GM21526 (cell line): ENCODE measurements around the gene NARS2.

ENCODE experiments used
- ATAC-seq: cut with Tn5 transposase; IDR thresholded peaks from one replicate; pipeline ENCODE4 v1.9.1; 2021; ENCODE audit warnings: moderate library complexity; ENCODE audit not compliant: unreplicated experiment, low FRiP score

Gene NARS2

DNA sequence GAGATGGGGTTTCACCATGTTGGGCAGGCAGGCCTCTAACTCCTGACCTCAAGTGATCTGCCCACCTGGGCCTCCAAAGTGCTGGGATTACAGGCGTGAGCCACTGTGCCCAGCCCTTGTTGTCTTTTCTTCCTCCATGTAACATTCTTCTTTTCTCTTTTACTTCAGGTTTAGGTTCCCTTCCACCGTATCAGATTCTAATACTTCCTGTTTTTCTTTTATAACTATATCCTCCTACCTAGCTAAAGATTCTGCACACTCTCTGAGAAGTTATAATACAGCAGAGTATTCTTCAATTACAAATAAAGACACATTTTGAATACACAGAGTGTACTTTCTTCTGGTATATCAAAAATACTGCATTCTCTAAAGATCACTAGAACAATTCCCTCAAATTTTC, 123.8 kb downstream of the NARS2 start:
- no peak for ATAC-seq

DNA sequence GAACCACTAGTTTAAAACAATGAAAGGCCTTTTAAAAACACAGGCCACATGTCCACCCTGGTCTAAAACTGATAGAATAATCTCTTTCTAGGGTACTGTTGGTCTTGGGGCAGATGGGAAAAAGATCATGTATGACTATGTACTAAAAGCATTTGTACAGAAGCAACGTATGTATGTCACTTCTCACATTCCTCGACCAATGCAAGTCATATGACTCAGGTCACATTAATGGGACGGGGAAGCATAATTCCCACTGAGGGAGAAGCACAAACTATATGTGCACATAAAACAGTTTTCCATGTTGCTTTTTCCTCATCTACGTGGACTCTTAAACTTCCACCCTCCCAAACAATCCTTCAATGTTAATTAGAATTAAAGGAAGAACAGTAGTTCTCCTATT, 124.8 kb downstream of the NARS2 start:
- ATAC-seq: no peak

DNA sequence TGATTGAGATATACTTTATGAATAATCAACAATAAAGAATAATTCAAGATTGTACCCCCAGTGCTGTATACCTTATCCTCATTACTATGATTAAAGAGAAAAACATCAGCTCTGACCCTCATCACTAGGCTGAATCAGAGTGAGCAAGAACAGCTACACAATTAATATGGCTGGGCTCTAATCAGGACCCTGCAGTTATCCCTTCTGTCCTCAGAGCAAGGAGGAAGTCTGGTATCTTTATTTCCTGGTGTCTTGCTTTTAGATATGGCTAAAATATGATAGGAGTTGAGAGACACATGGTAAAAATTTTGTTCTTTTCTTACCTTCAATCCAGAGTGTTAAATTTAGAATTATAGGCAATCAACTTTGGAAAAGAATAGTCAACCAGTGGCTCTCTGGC, 128.5 kb downstream of the NARS2 start:
- ATAC-seq: no peak

DNA sequence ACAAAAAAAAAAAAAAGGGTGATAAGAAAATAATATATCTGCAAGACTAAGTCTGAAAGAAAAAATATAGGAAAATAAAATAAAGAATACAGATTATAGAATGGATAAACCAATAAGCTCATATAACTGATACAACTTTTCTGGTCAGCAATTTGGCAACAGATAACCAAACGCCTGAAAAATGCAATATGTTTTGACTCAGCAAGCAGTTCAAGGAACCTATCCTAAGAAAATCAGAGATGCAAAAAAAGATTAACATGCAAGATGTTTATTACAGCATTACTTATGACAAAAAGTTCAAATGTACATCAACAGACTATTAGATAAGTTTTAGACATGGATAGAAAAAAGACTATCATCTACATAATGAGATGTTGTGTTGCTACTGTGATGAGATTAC, 129.9 kb downstream of the NARS2 start:
- ATAC-seq: no peak

DNA sequence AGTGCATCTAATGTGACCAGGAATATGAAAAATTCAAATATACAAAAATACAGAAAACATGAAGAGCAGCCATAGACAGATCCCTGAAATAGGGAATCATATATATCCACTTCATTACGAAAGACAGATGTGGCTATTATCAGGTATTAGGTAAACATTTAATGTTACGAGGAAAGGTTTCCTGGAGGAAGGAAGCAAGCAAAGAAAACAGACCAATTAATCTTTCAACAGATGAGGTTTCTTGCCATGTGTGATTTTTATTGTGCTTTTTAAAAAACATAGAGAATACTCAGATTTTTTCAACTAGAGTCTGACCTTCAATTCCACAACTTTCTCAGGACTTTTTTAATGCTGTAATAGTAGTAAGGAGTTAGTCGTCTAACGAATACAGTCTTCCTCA, 132.7 kb downstream of the NARS2 start:
- ATAC-seq: no peak

DNA sequence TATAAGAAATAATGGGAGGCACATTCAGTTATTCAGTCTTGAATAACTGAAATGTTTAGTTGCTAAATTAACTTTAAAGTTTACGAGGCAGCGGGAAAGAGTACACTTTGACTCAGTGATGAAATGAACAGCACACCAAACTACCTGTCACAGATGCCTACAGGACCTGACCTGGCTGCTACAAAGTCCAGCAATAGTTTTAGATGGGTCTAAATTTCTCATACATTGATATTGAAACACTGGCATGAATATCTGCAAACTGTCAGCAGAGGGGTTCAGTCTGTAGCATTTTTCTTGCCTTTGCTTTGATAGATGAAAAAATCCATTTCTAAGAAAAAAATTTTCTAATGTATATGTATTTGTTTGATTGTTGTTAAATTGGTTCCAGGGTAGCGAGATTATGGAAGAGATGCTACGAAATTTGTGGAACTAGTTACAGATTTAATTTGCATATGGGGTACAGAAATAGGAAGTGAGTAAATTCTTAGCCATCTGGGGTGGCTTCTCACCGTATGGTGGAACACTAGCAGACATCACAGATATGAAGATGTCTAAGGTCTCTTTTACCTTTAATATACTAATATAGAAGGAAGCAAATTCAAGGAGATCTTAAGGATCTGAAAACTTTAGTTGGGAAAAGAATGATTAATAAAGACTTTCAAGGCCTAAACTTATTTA, 136.2 kb downstream of the NARS2 start:
- ATAC-seq: peak; percentile 86

DNA sequence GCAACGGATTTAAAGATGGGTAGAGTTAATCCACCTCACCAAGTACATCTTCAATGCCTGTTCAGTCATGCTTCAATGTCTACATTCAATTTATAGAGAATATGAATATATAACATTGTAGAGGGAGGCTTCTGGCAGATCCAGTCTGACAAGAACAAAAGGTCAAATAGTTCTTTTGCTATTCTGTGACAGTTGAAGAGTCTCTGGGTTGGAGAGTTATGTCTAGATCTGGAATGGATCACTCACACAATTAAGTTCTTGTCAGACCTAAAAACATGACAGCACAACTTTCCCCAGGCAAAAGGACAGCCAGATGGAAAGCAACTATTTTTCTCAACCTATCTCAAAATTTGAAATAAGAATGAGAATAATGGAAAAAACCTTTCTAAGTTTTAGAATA, 141.7 kb downstream of the NARS2 start:
- no peak for ATAC-seq

DNA sequence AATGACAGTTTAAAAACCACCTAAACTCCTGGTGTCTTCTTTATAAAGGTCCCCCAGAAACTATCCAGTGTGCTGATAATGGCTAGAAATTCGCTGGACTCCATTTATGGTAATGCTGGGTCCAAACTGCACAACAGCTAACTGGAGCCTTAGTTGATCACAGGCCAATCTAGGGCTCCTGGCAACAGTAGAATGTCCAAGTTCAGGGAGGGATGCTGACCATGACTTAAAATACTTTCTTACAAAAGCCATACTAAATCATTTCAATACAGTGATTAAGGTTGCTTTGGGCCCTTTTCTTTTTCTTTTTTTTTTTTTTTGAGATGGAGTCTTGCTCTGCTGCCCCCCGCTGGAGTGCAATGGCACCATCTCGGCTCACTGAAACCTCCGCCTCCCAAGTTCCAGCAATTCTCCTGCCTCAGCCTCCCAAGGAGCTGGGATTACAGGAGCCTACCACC, 142.6 kb downstream of the NARS2 start:
- ATAC-seq: no peak

DNA sequence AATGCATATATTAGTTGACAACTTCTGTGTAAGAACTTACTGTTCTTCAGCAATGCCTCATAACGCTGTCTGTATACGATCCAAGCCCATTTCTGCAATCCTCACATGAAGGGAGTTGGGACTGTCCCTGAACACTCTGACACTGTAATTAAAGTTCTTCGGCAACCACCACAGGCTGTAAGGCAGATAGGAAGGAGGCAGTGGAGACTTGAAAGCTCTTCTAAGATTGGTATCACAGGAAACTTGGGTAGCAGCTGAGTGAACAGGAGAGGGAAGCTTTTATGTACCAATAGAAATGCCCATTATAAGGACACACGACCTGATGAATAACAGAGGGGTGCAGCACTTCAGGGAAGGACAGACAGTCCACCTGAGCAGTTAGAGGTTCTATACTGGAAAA, 145.0 kb downstream of the NARS2 start:
- ATAC-seq: no peak

DNA sequence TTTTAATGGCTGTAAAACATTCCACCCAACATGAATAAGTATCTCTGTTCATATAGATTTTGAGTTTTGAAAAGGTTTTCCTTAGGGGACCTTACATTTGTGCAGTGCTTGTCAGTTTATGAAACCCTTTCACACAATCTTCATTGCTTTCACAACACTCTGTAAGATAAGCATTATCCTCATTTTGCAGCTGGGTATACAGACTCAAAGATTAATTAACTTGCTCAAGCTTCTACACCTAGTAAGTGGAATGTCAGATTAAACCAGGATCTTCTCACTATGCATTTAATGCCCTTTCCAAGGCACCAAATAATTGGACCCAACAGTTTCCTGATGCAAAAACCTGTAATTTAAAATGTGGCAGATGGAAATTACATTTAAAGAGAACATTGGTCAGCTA, 145.5 kb downstream of the NARS2 start:
- ATAC-seq: no peak

DNA sequence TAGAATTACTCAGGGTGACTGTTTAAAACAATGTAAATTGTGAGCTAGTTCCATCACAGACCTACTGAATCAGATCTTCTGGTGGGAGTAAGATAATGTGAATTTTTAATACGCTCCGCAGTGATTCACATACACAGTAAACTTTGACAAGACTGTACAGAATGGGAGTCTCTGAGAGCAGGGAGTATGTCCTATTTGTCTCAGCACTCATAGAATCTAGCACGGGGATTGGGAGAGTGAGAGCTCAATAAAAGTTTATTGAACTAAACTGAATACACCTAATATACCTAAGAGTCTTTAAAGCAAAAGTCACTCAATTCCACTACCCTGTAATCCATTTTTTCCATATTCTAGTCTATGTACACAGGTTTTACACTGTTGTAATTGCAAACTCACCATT, 145.9 kb downstream of the NARS2 start:
- no peak for ATAC-seq

DNA sequence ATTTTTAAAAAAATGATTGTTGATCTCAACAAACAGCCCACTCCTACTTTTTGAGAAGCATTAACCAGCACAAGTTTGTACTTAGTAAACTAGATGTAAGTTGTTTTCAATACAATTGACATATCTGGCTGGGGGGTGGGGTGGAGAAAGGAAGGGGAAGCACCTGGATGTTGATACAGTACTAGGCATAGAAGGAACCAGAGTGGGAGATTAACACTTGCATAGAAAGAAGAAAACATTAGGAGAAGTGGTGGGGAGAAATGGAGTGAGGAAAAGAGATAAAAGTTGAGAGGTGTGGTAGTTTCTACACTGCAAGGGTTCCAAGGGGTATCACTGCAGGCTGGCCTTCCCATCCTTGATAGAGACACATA, 146.4 kb downstream of the NARS2 start:
- ATAC-seq: no peak

DNA sequence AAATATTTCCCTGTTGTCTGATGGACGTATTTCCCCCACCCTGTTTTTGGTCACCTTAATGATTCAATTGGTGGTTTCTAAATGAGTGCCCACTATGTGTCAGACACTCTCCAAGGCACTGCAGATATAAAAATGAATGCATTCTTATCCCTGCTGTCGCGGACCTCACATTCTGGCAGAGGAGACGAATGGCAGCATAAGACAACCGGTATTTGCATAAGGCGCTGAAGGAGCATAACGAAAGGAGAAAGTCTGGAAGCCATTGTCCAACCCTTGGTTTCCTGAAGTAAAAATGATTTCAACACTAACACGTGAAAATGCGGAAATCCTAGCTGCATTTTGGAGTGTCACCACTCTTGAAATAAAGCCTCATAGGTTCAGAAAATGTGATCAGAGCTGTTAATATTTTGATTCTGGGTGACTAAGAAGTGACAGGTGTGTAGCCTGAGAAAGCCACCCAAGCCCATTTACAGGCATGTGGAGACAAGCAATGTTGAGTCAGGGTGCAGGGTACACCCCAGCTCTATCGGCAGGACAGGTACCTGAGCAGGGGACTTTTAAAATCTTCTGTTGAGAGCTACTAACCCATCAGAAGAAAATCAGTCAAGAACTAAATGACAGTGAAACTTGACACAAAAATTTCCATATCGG, 146.9 kb downstream of the NARS2 start:
- ATAC-seq: peak; percentile 29

DNA sequence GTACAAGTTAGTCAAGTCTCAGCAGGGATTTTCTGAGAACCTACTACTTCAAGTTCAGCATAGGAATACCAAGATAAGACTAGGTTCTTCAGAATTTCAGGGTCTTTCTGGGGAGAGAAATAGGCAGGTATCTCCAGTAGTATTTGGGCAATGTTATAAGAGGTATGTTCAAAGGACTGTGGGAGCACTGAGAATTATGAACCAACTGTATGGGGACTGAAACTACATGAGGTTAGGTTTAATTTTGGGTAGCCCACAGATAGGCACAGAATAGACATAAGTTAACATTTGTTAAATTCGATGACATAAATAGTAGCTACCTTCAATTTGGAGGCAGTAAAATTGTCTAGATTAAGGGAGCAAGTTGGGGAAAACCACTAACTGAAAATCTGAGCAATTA, 147.8 kb downstream of the NARS2 start:
- ATAC-seq: no peak

DNA sequence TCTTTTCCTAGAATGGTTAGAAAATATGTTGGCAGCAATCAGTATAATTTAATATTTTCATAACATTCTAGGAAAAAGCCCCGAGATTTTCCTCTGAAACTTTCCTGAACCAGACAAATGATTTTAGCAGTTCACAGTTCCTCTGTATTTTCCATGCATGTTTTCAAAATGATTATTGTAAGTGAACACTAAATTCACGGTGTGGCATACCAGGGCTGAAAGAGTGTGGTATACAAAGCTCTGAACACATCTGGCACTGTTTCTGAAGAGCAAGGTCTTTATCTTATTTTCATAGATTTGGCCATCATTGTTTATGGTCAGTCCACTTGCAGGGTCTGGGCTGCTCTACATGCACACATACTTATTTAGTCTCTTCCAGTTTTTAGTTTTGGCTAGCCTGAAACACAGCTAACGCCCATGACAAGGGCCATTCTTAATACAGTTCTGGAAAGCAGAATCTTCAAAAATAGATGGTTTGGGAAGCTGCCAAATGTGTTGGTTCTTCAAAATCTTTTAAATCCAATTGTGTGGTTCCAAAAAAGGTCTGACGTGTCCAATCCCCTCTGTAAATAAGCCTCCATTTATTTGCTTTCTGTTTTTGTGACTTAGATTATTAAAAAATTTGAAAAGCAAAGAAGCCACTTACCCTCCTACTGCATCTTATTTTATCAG, 149.1 kb downstream of the NARS2 start:
- ATAC-seq: no peak

DNA sequence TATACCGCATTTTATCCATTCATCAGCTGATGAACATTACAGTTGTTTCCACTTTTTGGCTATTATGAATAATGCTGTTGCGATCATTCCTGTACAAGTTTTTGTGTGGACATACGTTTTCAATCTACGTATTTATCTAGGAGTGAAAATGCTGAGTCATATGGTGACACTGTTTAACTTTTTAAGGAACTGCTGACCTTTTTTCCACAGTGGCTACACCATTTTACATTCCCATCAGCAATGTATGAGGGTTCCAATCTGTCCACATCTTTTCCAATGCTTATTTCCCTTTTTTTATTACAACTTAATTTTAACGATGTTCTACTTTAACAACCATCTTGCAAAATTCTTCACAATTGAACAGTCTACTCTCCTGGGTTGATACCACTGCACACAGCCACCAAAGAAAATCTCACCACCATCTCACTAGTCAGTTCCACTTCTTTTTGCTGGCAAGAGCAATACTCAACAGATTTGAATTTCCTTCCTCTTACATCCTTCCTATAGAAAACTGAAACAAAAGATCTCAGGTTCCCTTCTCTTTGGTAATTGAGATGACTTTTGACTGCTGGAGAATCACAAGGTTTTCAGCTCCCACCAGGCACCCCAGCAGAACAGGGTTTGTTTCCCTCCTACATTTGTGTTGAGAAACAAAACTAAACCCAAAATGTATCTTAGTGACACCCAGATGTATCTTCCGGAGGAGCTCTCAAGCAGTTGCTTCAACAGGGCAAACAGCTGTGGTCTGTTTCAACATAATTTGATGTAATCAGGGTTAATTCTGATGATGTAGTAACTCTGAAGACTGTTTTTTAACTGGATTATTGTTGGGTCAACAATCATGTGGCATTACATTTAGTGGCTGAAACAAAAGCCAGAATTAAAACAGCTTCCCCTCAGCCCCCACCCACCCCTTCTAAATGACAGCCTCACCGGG, 150.1 kb downstream of the NARS2 start:
- ATAC-seq: peak; percentile 35

DNA sequence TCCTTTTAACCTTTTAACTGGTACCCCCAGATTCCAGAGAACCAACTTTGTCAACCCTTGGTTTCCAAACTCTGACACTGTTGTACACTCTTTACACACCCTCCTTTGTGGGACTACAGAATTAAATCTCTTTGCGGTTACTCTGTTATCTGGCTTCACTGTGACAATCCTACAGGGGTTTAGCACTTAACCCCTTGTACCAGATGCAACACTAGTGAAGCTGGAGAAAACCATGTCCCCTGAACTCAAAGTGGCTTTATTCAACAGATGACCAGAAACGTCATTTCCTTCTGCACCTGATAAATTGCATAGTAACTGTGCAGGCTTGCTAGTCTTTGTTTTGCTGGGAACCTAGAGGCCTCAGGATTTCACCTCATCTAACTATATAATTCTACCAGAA, 151.4 kb downstream of the NARS2 start:
- no peak for ATAC-seq

DNA sequence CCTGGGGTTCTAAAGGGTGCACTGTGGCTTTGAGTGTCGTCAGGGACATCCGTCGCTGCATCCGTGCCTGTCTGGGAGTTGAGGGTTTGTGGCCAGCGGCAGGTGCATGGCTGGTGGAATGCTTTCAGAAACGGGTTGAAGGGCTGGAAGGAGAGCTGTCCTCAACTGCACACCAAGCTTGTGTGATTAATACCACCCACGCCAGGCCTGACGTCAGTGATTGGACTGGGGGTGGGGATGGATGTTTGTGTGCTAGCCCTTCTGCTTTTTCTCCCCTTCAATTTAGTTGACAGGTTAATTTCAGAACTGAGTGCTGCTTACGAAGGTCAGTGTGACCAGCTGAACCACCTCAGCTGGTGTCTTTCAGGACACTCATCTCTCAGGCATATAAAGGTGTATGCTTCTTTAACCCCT, 153.9 kb downstream of the NARS2 start:
- ATAC-seq: no peak

DNA sequence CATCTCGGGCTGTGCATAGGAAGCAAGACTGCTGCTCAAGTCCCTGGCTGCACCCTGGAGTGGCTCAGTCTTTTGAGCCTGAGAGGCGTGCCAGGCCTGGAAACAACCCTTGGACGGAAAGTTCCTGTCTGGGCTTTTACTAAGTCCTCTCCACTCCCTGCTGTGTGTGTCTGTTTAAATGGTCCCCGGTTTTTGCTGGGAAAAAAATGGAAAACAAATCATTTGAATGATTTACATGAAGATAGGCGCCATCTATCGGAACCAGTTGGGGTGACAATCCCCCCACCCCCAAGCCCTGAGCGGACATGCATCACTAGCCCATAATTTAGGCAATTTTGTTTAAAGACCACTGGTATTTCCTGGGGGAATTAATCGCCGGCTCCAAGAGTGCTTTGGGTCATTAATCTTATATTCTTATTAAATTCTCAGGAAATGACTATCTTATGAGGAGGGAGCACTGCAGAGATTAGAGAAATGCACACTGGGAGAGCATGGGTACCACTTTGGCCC, 154.4 kb downstream of the NARS2 start:
- no peak for ATAC-seq

DNA sequence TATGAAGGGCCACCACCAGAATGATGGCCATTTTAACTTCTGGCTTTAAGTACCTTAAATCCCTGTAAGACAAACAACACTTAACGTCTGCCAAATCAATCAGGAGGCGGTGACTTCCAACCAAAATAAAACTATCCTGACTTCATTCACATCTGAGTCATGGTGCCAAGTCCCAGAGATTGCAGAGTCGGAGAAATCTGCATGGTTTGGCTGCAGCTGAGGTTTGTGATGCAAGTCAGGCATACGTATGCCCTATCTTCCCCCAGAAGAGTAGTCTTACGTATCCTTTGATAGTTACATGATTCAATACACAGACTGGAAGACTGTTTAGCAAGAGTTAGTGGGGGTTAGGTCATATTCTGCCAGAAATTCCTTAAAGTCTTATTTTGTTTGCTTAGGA, 155.3 kb downstream of the NARS2 start:
- ATAC-seq: no peak
